HG03139 (cell line): ENCODE results near the gene GHRH.

Experiments
- ATAC-seq: cut with Tn5 transposase; IDR thresholded peaks from one replicate; pipeline ENCODE4 v1.9.1; 2021; ENCODE audit not compliant: unreplicated experiment

Gene GHRH

GRCh38 chr20:37263686-37264085 lies 2.1 kb upstream of the GHRH start:
- no peak for ATAC-seq

DNA sequence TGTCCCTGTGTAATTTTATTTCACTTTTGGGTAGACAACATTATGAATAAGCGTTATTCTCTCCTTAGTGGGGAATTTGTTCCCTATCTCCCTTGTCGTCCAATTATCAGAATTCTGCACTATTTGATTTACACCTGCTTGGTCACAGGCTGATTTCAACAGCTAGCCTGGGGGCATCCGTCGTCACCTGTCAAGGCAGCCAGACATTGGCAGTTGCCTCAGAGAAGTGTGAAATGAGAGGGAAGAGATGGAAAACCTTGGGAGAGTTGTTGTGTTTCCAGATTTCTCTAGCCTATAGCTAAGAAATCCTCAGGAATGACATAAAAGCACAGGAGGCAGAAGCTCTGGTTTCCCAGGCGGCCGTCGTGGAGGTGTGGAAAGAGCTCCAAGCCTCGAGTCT lies 891 bp upstream of the GHRH start:
- ATAC-seq, result no peak

DNA sequence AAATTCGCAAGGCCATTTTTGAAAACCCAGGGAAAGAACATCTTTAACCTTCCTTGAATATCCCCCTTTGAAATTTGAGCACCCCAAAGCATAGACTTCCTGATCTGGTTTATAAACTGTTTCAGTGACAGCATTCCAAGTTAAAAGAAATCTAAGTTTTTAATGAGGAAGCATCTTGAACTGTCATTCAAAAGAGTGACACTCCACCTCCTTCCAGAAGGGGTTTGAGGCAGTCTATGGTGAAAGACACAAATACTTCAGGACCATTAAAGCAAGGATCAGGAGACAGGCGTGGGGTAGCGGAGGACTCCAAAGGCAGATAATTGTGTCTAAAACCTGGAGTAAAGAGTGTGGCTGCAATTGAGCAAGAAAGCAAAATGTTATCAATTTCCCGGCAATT lies 691 bp downstream of the GHRH start:
- no peak for ATAC-seq

DNA sequence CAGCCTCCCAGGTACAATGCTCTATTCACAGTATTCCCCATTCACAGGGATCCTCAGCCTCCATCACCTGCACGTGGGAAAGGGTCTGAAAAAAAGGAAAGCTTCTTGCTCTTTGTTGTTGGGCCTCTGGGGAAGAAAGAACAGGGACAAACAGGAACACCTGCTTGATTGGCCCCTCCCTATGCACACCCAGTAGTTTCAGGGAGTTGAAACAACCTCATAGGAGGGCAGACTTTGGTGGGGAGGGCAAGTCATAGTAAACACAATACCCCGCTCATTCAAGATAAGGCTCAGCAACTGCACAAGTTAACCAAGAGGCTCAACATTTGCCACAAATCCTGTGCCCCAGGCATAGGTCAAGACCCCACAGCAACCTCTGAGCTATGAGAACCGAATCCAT lies 1.7 kb downstream of the GHRH start:
- no peak for ATAC-seq

- ATAC-seq, result no peak
Observed at GRCh38 chr20:37259031-37259430, 2.6 kb downstream of the GHRH start.

GRCh38 chr20:37257988-37258387 lies 3.6 kb downstream of the GHRH start:
- ATAC-seq, result no peak

DNA sequence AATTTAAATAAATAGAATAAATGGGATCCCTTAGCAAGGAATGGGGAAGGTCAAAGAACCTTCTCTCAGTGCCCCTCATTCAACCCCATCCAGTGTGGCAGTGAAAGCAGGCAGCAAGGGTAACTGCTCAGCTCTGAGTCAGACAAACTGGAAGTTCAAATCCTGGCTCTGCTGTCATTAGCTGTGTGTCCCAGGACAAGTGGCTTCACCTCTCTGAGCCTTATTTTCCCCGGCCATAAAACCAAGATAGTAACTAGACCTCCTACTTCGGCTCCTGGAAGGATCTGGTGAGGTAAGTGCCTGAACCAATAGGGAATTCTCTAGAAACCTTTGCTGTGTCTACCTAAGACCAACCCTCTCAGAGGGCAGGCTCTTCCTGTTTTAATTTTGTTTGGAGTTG lies 4.1 kb downstream of the GHRH start:
- ATAC-seq, result no peak

DNA sequence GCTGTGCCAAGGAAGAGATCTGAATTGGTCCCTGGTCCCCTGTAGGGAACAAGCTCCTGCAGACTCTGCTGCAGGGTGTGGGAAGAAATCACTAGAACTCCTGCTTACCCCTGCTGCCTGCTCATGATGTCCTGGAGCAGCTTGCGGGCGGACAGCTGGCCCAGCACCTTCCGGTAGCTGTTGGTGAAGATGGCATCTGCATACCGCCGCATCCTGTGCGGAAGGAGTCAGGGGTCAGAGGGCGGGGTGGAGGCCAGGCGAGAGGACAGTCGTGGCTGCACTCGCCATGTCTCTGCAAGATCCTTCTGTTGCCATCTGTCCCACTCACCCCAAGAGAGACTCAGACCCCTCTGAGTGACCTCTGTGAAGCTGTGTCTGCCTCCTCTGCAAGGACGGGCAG lies 5.3 kb downstream of the GHRH start:
- no peak for ATAC-seq

GRCh38 chr20:37254114-37254878 lies 7.3 kb downstream of the GHRH start:
- ATAC-seq, result no peak

DNA sequence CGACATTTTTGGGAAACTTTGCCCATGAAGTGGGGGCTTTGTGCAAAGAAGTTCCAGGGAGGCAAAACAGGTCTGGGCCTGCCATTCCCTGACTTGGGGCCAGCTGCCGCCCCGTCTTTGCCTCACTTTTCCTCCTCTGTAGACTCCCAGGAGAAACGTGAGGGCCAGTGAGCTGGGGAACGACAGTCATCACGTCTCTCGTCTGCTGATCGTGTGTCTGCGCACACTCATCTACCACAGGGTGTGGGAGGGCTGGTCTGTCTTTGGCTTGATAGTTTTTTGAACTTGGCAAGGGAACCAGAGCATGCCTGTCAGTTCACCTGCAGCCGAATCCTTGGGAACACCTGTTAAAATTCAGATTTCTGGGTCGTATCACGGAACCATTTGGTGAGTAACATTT lies 8.5 kb downstream of the GHRH start:
- no peak for ATAC-seq

GRCh38 chr20:37251825-37252477 lies 9.7 kb downstream of the GHRH start:
- no peak for ATAC-seq

- no peak for ATAC-seq
Observed at GRCh38 chr20:37249304-37249703, 12.3 kb downstream of the GHRH start.

DNA sequence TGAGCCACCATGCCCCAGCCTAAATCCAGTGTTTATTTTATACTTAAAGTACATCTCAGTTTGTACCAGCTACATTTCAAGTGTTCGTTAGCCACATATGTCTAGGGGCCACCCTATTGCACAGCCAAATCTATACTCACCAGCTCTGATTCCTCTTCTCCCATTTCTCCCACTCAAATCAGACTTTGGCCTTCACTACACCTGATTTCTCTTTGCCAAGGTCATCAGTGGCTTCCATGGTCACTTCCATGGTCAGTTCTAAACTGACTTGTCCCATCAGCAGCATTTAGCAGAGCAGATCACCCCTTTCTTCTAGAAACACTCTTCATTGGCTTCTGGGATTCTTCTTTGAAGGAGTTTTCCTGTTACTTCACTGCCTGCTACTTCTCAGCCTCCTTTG lies 14.1 kb downstream of the GHRH start:
- ATAC-seq, result no peak

GRCh38 chr20:37246736-37247135 lies 14.9 kb downstream of the GHRH start:
- ATAC-seq, result no peak

DNA sequence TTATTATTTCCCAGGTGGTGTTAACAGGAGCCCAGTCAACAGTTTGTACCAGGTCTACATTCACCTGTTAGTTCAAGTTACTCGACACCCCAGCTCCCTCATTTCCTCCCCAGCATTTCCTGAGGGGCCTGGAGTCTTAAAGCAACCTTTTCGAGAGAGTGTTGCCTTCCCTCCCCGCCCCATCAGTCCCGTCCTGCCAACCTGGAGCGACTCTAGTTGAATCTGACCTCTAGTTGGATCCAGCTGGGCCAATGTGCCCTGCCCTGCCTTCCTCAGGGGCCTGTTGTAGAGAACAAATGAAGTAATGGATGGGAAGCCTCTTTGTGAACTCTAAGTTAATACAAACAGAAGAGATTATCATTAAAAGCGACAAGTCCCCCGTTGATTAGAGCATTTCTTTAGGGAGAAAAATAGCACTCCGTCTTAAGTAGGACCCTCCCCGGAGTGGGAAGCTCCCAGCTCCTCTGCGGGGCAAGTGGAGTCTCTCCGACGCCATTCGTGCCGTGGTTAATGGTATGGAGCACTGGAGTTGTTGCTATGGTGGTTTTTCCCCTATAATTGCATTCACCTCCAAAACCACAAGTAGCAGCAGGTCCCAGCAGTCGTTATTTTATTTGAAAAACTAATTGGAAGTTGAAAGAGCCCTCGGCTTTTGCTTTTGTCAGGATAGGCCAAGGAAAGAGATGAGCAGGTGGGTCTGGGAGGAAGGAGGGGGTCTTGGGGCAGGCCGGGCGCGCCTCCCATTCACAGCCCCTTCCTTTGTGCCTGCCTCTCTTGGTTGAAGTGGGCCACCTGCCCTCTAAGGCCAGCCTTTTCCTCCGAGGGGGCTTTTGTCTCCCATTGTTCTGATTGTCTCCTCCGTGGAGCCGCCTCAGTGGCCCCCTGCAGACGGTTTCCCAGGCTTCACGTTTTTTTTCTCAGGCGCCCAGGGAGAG lies 16.1 kb downstream of the GHRH start:
- ATAC-seq, result no peak

GRCh38 chr20:37244572-37244957 lies 17.0 kb downstream of the GHRH start:
- no peak for ATAC-seq

DNA sequence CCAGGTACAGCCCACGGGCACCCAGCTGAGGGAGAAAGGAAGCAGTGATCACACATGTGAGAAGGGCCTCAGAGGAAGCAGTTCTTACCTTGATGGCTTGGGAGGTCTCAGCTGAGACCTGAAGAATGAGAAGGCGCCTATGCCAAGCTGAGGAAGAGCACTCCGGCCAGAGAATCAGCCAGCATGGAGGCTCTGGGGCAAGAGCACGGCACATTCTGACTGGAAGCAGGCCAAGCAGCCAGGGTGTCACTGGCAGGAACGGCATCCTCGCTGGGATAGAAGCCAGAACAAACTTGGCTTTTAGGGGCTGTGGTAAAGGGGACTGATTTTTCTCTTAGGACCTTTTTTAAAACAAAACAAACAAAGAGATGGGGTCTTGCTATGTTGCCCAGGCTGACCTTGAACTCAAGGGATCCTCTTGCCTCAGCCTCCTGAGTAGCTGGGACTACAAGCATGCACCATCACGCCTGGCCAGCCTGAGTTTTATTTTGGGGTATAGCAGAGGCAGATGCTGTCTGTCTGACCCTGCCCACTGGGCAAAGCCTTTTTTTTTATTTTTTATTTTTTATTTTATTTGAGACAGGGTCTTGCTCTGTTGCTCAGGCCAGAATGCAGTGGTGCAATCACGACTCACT lies 17.6 kb downstream of the GHRH start:
- ATAC-seq, result no peak

DNA sequence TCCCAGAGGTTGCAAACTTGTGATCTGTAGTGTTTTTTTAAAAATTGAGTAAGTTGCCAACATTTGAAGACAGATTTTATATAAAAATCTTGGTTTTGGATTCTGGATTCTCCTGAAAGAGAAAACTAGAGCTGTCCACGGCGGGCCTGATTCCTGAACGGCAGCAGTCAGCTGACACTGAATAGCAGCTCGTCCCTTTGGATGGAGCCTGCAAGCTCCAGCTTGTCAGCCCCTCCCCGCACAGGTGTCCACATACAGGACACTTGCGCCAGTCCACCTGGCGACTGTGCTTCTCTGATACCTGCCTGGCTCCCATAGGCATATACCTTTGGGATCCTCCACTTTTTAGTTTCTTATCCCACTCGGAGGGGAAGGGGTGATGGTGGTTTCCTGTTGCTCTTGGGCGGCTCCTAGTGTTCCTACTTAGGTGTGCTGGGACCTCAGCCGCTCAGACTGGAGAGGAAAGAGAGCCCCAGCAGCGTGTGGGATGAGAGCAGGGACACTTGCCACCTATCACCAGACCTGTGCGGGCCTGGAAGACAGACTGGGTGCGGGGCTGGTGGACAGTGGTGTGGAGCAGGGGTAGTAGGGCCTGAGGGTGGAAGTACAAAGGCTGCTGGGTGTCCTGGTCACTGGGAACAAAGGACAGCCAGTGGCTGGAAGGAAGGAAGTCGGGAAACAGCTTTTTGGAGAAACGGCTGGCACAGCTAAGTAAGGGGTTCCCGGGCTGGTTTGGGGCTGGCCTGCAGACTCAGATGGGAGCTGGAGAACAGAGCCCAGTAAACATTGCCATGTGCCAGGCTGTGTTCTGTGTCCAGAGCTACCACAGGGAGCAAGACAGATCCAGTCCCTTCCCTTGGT lies 18.3 kb downstream of the GHRH start:
- ATAC-seq, result no peak

DNA sequence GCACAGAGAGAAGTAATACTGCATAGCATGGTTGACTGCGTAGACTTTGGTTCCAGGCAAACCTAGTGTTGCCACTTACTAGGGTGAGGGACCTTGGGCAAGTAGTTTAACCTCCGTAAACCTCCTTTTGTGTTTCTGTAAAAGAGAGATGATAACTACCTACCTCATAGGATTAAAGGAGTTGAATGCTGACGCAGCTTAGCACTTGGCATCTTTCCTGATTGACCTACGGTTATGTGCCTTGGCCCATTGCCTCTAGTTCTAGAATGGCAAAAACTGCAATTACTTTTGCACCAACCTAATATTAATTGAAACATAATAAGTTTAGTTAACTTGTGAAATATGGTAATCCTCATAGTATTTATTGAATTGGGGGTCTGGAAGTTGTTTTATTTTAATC lies 19.1 kb downstream of the GHRH start:
- ATAC-seq, result no peak

DNA sequence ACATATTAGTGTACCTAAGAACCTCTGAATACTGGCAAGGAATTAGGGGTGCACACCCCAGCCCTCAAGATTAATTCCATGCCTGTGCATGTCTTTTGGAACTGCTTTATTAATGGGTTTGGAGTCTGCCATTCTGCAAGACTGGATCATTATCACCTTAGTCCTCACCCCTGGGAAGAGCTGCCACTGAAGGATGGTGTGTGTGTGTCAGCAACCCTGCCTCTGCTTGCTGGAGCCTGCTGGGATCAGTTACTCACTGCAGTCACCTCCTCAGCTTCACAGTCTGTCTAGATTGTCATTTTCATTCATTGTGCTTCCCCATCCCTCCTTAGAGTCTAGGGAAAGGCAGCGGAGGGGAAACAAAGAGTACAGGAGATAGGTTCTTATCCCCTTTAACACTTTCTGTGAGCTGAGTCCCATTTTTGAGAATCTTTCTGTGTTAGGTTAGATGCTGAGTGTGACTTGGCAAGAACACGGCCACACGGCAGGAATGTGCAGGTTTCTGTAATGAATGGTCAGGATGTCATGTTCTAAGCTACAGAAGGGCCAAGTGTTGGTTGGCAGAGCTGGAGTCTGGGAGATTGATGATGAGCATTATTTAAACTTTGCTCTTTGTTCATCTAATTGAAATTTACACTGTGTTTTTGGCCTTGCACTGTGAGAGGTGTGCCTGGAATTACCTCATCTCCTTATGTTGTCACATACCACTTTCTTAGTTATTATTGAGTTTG lies 21.1 kb downstream of the GHRH start:
- no peak for ATAC-seq
